PC-9 (cell line): ENCODE measurements around the gene POLD3. TPM values are rescaled to one million over a fixed set of nuclear protein-coding genes. Genes with fewer than 3 reads are reported as not detected.
A peak's percentile ranks its signal among the peaks of the same experiment; 100 is the strongest.

Experiments
- BruUV-seq: library from RNA; stranded (reverse); fragments of 400-500 nt; replicated peaks from 2 replicates; lab custom pipeline; 2021; lab: Mats Ljungman, UMichigan
- CTCF ChIA-PET: fragments of 300-600 bp; sonication (Branson Sonifier 250); formaldehyde crosslinking; loops from one replicate; lab custom pipeline; 2022; ENCODE audit warnings: antibody characterized with exemption; lab: Charles Lee
- POLR2A ChIA-PET: fragments of 300-600 bp; sonication (Branson Sonifier 250); formaldehyde crosslinking; loops from one replicate; lab custom pipeline; 2022; ENCODE audit warnings: antibody characterized with exemption; ENCODE audit not compliant: unreplicated experiment; lab: Charles Lee
- DNase-seq, 2 experiments: peaks; one replicate each; pipeline versions ENCODE4 v3.0.0 to v3.0.0-alpha.2; 2015 to 2022; ENCODE audit warnings: mixed read lengths in 1 of 2
- H2AFZ ChIP-seq: fragments of 200-600 bp; sonication (generic); 2 replicates; pipeline ENCODE4 v1.8.1; 2017; ENCODE audit warnings: antibody characterized with exemption
- H3F3A ChIP-seq: fragments of 200-600 bp; sonication (generic); 2 replicates; pipeline ENCODE4 v1.8.1; 2017; ENCODE audit warnings: antibody characterized with exemption, mild to moderate bottlenecking, low read depth; ENCODE audit not compliant: insufficient read depth
- H3K27ac ChIP-seq: fragments of 200-600 bp; sonication (generic); 2 replicates; pipeline ENCODE4 v1.6.1; 2016; ENCODE audit warnings: mixed run types
- H3K27me3 ChIP-seq: fragments of 200-600 bp; sonication (generic); 2 replicates; pipeline ENCODE4 v1.6.1; 2016; ENCODE audit warnings: low read depth, mixed run types; ENCODE audit not compliant: insufficient read depth
- H3K36me3 ChIP-seq: fragments of 200-600 bp; sonication (generic); 2 replicates; pipeline ENCODE4 v1.6.1; 2016; ENCODE audit warnings: low read depth, mixed run types
- H3K4me1 ChIP-seq: fragments of 200-600 bp; sonication (generic); replicated peaks from 2 replicates; pipeline ENCODE4 v1.6.1; 2016; ENCODE audit warnings: mixed run types; ENCODE audit not compliant: insufficient read depth
- H3K4me2 ChIP-seq: fragments of 200-600 bp; sonication (generic); 2 replicates; pipeline ENCODE4 v1.6.1; 2017; ENCODE audit warnings: mixed run types
- H3K4me3 ChIP-seq: fragments of 200-600 bp; sonication (generic); 2 replicates; pipeline ENCODE4 v1.6.1; 2016; ENCODE audit warnings: mixed run types
- H3K79me2 ChIP-seq: fragments of 200-600 bp; sonication (generic); 2 replicates; pipeline ENCODE4 v1.6.1; 2017; ENCODE audit warnings: low read depth, mixed run types
- H3K9me2 ChIP-seq: fragments of 200-600 bp; sonication (generic); 2 replicates; pipeline ENCODE4 v1.8.1; 2017; ENCODE audit warnings: mild to moderate bottlenecking; ENCODE audit not compliant: insufficient read depth
- H3K9me3 ChIP-seq: fragments of 200-600 bp; sonication (generic); 2 replicates; pipeline ENCODE4 v1.8.1; 2016; ENCODE audit warnings: low read depth; ENCODE audit not compliant: insufficient read depth
- H4K20me1 ChIP-seq: fragments of 200-600 bp; sonication (generic); 2 replicates; pipeline ENCODE4 v1.8.1; 2017; ENCODE audit not compliant: insufficient read depth
- CTCF ChIP-seq: fragments of 200-600 bp; sonication (generic); conservative IDR thresholded peaks from 2 replicates; pipeline ENCODE4 v1.6.1; 2017; ENCODE audit warnings: mixed run types, antibody characterized with exemption, mild to moderate bottlenecking, moderate library complexity
- EZH2 ChIP-seq: fragments of 200-600 bp; sonication (generic); IDR thresholded peaks from 2 replicates; pipeline ENCODE4 v1.8.0; 2017; ENCODE audit warnings: antibody characterized with exemption, low read depth
- intact Hi-C: fragments of 100-400 bp; cut with micrococcal nuclease; formaldehyde crosslinking; loops from one replicate; pipeline ENCODE4 v1.10.0; 2022; ENCODE audit not compliant: unreplicated experiment
- total RNA-seq: library from RNA; stranded (reverse); gene quantifications from 2 replicates; pipeline ENCODE4 v1.2.3, GENCODE V29; 2021

Gene POLD3
- total RNA-seq, 1 experiment from 2014 or later: 44.1 TPM

- TF ChIP-seq EZH2: no peak
- TF ChIP-seq CTCF: no peak
- Histone ChIP-seq H3K4me2 (peak overlapping the region; percentile 8), H3K27ac (0 out of 2 replicates have a peak overlapping the region, but pooled peaks have one; percentile 18), H3K27me3 (no peaks in the 10 kb centered on the region), H4K20me1 (no peaks in the 10 kb centered on the region), H3K9me3 (peaks cover 6% of the 10 kb centered on the region; the same call in 1 of the 2 replicates), H3K4me1 (peaks cover 12% of the 10 kb centered on the region), H2AFZ (peak overlapping the region; percentile 50; the same call in 1 of the 2 replicates), H3F3A (no peaks in the 10 kb centered on the region), H3K79me2 (no peaks in the 10 kb centered on the region), H3K4me3 (no peak overlapping the region), H3K36me3 (no peaks in the 10 kb centered on the region), H3K9me2 (no peaks in the 10 kb centered on the region)
- CTCF ChIA-PET: interaction anchor here (0.5 to 0.7 kb wide), 3 partner anchors 14 to 108 kb away, joined by 3 read pairs; no protein-coding TSS in a partner anchor
- intact Hi-C loops: no loop called here
- BruUV-seq: no TSS peak
- no peak for DNase-seq
- POLR2A ChIA-PET: interaction anchor here (0.5 to 0.6 kb wide), 2 partner anchors 22 to 290 kb away, joined by 3 to 8 read pairs; no protein-coding TSS in a partner anchor
These were observed 33.1 kb upstream of the POLD3 start for GRCh38 chr11:74559110-74559933.

- TF ChIP-seq EZH2 (no peak), CTCF (no peak)
- Histone ChIP-seq H3K79me2 (no peaks in the 10 kb centered on the region), H3F3A (peaks cover 4% of the 10 kb centered on the region; the same call in 1 of the 2 replicates), H2AFZ (peak overlapping the region; percentile 50; the same call in 1 of the 2 replicates), H3K27ac (0 out of 2 replicates have a peak overlapping the region, but pooled peaks have one; percentile 18), H3K36me3 (no peaks in the 10 kb centered on the region), H3K9me3 (peaks cover 6% of the 10 kb centered on the region; the same call in 1 of the 2 replicates), H3K4me2 (peak overlapping the region; percentile 8), H3K9me2 (no peaks in the 10 kb centered on the region), H3K4me1 (peaks cover 12% of the 10 kb centered on the region), H3K27me3 (no peaks in the 10 kb centered on the region), H4K20me1 (no peaks in the 10 kb centered on the region), H3K4me3 (no peak overlapping the region)
- BruUV-seq: no TSS peak
- ChIA-PET CTCF (interaction anchor here (0.6 to 0.7 kb wide), 2 partner anchors 15 to 1175 kb away, joined by 3 to 10 read pairs; no protein-coding TSS in a partner anchor), POLR2A (no interaction called here)
- intact Hi-C loops: no loop called here
- no peak for DNase-seq
These were observed 32.5 kb upstream of the POLD3 start for GRCh38 chr11:74559934-74560309.

DNA sequence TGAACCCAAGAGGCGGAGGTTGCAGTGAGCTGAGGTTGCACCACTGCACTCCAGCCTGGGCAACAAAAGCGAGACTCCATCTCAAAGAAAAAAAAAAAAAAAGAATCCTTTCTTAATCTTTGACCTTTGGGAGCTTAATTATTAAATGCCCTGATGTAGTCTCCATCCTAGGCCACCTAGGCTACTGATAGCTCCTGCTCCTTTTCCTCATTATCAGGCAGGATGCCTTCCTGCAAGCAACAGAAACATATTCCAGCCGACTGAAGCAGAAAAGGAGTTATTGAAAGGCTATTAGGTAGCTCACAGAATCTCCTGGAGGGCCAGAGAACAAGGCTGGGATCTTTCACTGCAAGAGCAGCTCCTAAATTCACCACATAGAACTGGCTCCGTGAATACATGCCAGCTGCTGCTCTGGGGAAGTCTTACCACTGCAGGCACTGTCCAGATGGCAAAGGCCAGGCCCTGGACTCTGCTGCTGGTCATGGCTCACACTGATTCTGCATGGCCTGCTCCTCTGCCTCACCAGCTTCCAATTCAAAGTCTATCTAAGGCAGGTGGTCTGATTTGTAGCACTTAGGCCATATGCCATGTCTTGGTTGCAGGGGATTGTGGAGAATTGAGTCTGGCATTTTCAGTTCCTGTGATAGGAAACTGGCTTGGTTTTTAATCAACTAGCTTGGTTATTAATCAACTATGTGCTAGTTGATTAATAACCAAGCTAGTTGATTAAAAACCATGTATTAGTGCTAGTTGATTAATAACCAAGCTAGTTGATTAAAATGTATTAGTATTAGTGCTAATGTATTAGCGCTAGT, 26.0 kb upstream of the POLD3 start:
- H3F3A ChIP-seq: peaks cover 4% of the 10 kb centered on the region; the same call in 1 of the 2 replicates
- ChIA-PET CTCF (interaction anchor here (0.7 to 2.0 kb wide), 2 partner anchors 113 to 301 kb away, joined by 6 to 16 read pairs; no protein-coding TSS in a partner anchor), POLR2A (interaction anchor here (0.6 kb wide), 1 partner anchor 73 kb away, joined by 3 read pairs; the partner anchor contains the start of gene LIPT2)
- no peak overlapping the region for H3K4me2 ChIP-seq
- H3K79me2 ChIP-seq: no peaks in the 10 kb centered on the region
- TF ChIP-seq EZH2: no peak
- no peak for TF ChIP-seq CTCF
- no peaks in the 10 kb centered on the region for H4K20me1 ChIP-seq
- no peaks in the 10 kb centered on the region for H3K36me3 ChIP-seq
- no peak overlapping the region for H2AFZ ChIP-seq
- H3K4me3 ChIP-seq: no peak overlapping the region
- H3K9me3 ChIP-seq: peaks cover 3% of the 10 kb centered on the region; the same call in 1 of the 2 replicates
- no TSS peak for BruUV-seq
- DNase-seq: no peak
- H3K27me3 ChIP-seq: no peaks in the 10 kb centered on the region
- no peak overlapping the region for H3K27ac ChIP-seq
- intact Hi-C loops: no loop called here
- no peaks in the 10 kb centered on the region for H3K4me1 ChIP-seq
- no peaks in the 10 kb centered on the region for H3K9me2 ChIP-seq
